COR-L47 (cell line): Measurements from ENCODE around the gene DLK2.
"Not testable (repeated sequence)": the region's sequence is repeated elsewhere in the genome, so short reads cannot be mapped to it uniquely, and the experiment has no call there.

Experiments used
- DNase-seq: peaks from one replicate; lab custom pipeline; 2025; lab: John Stamatoyannopoulos, UW

DLK2 gene

DNA sequence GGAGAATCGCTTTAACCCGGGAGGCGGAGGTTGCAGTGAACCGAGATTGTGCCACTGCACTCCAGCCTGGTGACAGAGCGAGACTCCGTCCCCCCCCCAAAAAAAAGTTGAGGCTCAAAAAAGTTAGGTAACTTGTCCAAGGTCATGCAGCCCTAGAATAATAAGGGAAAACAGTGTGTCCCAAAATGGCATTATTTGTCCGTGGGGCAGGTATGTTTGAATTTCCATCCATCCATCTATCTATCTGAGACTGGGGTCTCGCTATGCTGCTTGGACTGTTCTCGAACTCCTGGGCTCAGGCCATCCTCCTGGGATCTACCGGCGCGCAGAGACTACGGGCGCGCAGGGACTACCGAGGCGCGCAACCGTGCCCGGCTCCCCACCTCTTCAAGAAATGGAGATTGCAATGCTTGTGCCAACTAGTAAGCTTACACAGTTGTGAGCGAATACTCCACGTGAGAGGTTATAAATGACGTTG lies 28.4 kb downstream of the DLK2 start:
- DNase-seq = no peak

DNA sequence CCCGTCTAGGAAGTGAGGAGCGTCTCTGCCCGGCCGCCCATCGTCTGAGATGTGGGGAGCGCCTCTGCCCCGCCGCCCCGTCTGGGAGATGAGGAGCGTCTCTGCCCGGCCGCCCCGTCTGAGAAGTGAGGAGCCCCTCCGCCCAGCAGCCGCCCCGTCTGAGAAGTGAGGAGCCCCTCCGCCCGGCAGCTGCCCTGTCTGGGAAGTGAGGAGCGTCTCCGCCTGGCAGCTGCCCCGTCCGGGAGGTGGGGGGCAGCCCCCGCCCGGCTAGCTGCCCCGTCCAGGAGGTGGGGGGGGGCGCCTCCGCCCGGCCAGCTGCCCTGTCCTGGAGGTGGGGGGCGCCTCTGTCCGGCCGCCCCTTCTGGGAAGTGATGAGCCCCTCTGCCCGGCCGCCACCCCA lies 30.3 kb downstream of the DLK2 start:
- DNase-seq = not testable (repeated sequence)

DNA sequence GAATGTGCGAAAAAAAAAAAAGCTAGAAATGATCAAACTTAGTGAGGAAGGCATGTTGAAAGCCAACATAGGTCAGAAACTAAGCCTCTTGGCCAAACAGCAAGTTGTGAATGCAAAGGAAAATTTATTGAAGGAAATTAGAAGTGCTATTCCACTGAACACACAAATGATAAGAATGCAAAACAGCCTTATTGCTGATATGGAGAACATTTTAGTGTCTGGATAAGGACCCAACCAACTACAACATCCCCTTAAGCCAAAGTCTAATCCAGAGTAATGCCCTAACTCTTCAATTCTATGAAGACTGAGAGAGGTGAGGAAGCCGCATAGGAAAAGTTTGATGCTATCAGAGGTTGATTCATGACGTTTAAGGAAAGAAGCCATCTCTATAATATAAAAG lies 33.5 kb downstream of the DLK2 start:
- DNase-seq = no peak

DNA sequence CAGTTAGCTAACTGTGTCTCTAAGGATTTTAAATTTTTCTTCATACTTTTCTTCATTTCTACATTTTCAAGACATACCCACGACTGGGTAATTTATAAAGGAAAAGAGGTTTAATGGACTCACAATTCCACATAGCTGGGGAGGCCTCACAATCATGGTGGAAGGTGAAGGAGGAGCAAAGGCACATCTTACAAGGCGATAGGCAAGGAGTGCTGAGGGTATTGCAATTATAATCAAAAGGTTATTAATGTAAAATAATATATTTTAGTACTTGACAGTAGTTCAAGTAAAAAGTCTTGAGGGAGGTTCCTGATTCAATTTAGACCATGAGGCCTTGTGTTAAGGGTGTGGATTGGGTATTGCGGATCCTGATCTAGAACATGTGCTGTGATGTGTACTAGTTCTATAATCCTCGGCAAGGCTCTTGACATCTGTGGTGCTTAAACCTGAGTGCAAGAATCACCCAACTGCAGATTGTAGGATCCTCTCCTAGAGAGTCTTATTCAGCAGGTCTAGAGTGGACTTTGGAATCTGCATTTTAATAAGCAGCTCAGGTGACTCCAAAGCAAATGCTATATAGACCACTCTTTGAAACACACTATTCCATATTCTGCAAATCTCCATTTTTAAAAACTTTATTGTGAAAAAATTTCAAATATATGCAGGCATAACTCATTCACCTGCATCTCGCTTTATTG lies 35.2 kb downstream of the DLK2 start:
- DNase-seq = no peak

DNA sequence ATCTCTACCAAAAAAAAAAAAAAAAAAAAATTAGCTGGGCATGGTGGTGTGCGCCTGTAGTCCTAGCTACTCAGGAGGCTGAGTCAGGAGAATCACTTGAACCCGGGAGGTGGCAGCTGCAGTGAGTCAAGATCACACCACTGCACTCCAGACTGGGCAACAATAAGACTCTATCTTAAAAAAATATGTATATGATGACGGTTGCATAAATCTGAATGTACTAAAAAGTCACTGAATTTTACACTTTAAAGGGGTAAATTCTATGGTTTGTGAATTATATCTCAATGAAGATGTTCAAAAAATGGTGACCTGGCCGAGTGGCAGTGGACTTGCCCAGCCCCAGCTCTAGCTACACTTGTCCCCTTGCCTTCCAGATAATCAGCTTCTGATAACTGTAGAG lies 38.4 kb downstream of the DLK2 start:
- DNase-seq = no peak

DNA sequence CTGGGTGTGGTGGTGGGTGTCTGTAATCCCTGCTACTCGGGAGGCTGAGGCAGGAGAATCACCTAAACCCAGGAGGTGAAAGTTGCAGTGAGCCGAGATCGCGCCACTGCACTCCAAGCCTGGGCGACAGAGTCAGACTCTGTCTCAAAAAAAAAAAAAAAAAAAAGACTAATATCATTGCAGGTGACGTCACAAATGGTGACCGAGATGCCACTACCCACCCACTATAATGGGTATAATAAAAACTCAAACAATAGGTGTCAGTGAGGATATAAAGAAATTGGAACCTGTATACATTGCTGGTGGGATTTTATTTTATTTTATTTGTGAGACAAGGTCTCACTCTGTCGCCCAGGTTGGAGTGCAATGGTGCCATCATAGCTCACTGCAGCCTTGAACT lies 40.1 kb downstream of the DLK2 start:
- DNase-seq = not testable (repeated sequence)

DNA sequence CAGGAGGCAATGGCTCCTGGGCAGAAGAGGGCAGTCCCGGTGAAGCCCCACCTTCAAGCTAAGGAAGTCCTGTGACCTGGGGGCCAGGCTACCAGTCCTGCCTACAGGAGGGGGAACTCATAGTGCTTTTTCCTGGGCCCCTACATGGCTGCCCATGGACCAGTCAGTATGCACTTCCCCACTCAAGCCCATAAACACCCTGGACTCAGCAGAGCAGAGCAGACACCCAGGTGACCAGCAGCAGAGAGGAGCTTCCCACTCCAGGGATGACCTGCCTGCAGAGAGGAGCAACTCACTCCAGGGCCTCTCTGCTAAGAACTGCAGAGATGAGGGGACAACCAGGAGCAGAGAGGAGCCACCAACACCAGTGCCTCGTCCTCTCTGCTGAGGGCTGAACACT lies 42.3 kb downstream of the DLK2 start:
- no peak for DNase-seq

DNA sequence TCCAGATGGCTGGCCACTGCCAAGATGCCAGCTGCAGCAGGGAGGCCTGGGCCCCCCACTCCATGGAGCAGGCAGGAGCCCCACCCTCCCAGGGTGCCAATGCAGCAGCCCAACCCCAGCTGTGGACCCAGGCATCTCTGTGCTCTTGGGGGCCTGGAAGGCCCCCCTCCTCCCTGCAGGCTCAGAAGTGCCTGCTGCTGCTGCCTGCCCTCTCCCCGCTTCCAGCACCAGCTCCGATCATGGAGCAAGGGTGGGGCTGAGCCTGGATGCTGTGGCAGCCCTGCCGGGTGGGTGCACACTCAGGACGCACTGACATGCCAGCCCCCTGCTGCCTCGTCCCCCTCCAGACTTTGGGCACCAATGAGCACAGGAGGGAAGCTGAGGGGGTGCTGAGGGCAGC lies 42.8 kb downstream of the DLK2 start:
- DNase-seq = no peak

DNA sequence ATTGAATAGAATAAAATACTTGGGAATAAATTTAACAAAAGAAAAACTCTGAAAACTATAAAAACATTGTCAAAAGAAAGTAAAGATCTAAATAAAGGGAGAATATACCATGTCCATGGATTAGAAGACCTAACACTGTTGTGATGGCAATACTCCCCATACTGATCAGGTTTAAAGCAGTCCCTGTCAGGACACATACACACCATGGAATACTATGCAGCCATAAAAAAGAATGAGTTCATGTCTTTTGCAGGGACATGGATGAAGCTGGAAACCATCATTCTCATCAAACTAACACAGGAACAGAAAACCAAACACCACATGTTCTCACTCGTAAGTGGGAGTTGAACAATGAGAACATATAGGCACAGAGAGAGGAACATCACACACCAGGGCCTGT lies 44.6 kb downstream of the DLK2 start:
- DNase-seq = not testable (repeated sequence)

DNA sequence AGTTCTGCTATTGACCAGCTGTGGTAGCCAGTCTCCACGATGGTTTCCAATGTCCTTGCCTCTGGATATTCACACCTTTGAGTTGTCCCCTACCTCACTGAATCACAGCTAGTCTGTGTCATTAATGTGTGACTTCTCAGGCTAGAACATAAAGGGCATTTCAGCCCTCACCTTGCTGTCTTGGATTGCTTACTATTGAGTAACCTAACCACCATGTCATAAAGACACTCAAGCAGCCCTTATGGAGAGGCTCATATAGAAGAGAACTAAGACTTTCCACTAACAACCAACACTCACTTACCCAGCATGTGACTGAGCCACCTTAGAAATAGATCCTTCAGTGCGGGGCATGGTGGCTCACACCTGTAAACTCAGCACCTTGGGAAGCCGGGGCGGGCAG lies 47.1 kb downstream of the DLK2 start:
- DNase-seq = no peak

DNA sequence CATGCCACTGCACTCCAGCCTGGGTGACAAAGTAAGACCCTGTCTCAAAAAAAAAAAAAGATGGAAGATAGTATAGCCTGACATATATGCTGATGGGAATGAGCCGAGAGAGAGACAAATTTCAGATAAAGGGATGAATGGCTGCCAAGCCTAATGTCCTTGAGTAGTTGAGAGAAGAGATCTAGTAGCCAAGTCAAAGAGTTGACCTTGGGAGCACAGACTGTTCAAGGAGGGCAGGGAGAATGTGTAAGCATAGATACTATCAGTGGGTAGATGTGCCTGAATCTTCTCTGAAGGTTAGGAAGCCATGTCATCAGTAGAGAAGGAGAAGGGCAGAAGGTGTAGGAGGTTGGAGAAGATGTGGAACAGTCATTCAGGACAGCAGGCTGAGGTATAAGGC lies 48.1 kb downstream of the DLK2 start:
- no peak for DNase-seq

DNA sequence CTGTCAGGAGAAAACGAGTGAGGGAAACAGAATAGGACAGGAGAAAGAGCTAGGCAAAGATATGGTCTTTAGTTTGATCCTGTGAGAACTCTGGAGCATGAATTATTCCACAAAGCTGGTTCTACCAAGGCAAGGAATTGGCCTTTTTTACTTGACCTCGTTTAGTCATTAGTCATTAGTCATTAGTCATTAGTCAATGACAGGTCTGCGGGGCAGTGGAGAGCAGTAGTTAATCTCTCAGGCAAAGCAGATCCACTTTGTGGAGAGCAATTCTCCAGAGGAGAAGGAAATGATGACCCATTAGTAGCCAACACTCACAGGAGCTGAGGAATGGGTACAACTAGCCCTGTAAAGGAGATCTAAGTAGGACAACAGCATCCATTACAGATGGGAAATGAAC lies 50.0 kb downstream of the DLK2 start:
- DNase-seq = no peak

DNA sequence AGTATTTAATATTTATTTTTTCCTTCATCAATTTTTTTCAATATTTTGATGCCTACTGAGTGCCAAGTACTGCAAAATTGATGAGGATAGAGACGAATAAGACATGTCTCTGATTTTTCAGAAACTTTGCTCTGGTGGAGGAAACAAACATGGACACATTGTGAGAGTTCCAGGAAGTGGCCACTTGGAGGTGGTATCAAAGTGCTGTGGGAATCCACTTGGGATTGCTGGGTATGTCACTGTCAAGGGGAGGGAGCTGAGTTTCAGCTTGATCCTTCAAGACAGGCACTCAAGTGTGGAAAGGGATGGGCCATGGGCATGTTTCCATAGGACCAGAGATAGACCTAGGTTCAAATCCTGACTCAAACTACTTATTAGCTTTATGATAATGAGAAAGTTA lies 52.5 kb downstream of the DLK2 start:
- no peak for DNase-seq

DNA sequence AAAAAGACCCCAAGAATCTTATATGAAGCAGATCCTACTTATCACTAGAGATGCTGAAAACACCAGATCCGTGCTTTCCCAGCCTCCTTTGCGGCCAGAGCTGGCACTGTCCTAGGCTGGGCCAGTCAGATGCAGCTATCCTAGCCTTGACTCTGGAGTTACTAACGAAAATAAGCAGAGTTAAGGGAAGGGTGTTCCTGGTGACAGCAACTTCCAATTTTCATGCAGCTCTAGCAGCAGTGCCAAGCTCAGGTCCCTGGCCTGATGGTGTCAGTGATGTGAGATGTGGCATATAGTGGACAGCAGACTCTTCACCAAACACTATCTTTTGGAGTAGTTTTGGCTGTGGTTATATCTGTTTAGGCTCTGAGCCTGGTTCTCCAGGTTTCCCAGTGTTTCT lies 53.6 kb downstream of the DLK2 start:
- DNase-seq = no peak
